KOPT-K1 (cell line): Measurements from ENCODE around the gene CYP4F8.
"Not testable (repeated sequence)": the region's sequence is repeated elsewhere in the genome, so short reads cannot be mapped to it uniquely, and the experiment has no call there.

Experiments used
- H3K27ac ChIP-seq: fragments of 200-600 bp; sonication (generic); 2 replicates; pipeline ENCODE4 v1.5.1; 2016; ENCODE audit warnings: antibody characterized with exemption, mild to moderate bottlenecking, low read depth, low read length; ENCODE audit not compliant: poor library complexity, severe bottlenecking
- H3K36me3 ChIP-seq: fragments of 200-600 bp; sonication (generic); 2 replicates; pipeline ENCODE4 v1.5.1; 2017; ENCODE audit warnings: antibody characterized with exemption, mild to moderate bottlenecking, low read length, moderate library complexity; ENCODE audit not compliant: insufficient read depth
- H3K9me3 ChIP-seq: fragments of 200-600 bp; sonication (generic); 2 replicates; pipeline ENCODE4 v1.5.1; 2017; ENCODE audit warnings: antibody characterized with exemption, low read length, mild to moderate bottlenecking; ENCODE audit not compliant: insufficient read depth, poor library complexity, severe bottlenecking

The CYP4F8 gene

DNA sequence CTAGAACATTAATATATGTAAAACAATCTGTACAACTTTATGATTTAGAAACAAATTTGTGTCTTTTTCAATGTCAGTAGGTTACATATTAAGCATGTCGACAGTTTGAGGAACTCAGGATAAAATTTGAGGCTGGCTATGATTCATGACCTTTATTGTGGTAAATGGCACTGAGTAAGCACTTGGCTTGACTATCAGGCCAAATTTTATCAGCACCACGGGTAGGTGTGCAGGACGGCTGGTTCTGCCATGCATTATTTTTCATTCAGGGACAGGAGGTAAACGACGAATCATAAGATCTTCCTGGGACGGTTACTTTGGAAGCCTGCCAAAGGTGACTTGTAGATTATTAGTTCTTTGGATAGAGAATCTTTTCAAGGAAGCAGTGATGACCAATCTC, 19.9 kb upstream of the CYP4F8 start:
- Histone ChIP-seq H3K9me3 (peaks cover 12% of the 10 kb centered on the region), H3K36me3 (no peaks in the 10 kb centered on the region), H3K27ac (no peak overlapping the region)

DNA sequence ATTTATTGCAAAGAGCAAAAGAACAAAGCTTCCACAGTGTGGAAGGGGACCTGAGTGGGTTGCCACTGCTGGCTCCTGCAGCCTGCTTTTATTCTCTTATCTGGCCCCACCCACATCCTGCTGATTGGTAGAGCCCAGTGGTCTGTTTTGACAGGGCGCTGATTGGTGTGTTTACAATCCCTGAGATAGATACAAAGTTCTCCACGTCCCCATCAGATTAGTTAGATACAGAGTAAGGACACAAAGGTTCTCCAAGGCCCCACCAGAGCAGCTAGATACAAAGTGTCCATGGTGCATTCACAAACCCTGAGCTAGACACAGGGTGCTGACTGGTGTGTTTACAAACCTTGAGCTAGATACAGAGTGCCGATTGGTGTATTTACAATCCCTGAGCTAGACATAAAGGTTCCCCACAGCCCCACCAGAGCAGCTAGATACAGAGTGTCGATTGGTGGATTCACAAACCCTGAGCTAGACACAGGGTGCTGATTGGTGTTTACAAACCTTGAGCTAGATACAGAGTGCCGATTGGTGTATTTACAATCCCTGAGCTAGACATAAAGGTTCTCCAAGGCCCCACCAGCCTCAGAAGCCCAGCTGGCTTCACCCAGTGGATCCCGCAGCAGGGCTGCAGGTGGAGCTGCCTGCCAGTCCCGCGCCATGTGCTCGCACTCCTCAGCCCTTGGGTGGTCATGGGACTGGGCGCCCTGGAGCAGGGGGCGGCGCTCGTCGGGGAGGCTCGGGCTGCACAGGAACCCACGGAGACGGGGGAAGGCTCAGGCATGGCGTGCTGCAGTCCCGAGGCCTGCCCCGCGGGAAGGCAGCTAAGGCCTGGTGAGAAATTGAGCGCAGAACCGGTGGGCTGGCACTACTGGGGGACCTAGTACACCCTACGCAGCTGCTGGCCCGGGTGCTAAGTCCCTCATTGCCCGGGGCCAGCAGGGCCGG, 6.8 kb upstream of the CYP4F8 start:
- not testable (repeated sequence) for H3K36me3 ChIP-seq, H3K9me3 ChIP-seq, H3K27ac ChIP-seq

DNA sequence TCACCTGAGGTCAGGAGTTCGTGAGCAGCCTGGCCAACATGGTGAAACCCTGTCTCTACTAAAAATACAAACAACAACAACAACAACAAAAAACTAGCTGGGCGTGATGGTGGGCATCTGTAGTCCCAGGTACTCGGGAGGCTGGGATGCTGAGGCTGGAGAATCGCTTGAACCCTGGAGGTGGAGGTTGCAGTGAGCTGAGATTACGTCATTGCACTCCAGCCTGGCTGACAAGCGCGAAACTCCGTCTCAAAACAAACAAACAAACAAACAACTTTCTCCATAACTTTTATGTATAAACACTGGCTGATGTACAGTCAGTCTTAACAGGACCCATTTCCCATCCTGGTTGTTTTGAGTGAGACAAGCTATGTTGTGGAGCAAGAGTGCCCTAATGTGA, 5.8 kb upstream of the CYP4F8 start:
- no peaks in the 10 kb centered on the region for H3K36me3 ChIP-seq
- H3K27ac ChIP-seq, result no peak overlapping the region
- no peaks in the 10 kb centered on the region for H3K9me3 ChIP-seq

DNA sequence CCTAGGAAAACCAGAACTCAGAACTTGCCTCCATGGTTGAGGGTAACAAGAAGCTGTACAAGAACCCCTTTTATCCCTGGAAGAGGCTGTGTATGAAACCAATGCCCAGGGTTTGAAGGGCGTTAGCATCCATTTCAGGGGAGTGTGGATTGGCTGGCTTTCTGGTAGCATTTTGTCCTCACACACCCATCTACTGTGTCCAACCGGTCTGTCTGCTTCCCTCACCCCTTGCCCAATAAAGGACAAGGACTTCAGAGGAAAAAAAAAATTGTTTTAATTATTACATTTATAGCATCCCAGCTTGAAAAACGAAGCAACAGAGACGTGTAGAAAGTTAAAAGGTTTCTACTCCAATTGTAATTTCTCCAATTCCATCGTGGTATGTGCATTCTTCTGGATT, 2.7 kb upstream of the CYP4F8 start:
- Histone ChIP-seq H3K27ac (no peak overlapping the region), H3K9me3 (no peaks in the 10 kb centered on the region), H3K36me3 (no peaks in the 10 kb centered on the region)

DNA sequence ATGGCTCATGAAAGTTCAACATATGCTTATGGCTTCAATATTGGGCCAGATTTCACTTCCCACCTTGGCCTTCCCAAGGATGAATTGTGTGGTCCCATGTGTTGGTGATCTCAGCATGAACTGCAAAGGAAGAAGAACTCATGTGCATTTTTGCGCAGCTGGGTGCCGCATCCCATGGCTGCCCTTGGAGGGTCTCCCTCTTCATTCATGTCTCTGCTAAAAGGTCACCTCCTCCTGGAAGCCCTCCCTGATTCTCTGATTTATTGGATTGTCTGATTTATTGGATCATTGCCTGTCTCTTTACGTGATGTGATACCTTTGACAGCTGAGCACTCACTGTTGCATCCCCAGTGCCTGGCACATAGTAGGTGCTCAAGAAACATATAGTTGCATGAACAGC, 1.7 kb upstream of the CYP4F8 start:
- Histone ChIP-seq H3K36me3 (no peaks in the 10 kb centered on the region), H3K27ac (no peak overlapping the region), H3K9me3 (no peaks in the 10 kb centered on the region)

DNA sequence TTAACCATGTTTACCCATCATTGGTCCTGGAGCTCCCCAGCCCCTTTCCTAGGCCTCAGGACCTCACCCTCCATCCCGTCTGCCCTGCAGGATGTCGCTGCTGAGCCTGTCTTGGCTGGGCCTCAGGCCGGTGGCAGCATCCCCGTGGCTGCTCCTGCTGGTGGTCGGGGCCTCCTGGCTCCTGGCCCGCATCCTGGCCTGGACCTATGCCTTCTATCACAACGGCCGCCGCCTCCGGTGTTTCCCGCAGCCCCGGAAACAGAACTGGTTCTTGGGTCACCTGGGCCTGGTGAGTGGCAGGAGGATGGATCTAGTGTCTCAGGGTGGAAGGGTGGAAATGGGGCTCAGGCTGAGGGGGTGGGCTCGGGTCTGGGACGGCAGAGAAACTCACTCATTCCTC, 508 bp downstream of the CYP4F8 start:
- H3K9me3 ChIP-seq, result no peaks in the 10 kb centered on the region
- no peak overlapping the region for H3K27ac ChIP-seq

DNA sequence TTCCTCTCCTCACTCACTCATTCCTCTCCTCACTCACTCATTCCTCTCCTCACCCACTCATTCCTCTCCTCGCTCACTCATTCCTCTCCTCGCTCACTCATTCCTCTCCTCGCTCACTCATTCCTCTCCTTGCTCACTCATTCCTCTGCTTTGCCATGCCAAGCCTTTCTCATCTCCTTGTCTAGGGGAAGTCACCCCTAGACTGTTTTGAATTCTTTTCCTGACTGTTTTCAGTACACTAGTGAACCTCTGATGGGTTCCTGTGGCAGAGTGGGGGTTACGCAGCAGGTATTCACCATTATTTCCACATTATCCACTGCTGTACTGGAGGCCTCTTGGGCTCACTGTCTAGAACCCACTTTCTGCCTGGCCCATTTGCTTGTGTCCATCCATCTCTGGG, 1.2 kb downstream of the CYP4F8 start:
- no peaks in the 10 kb centered on the region for H3K9me3 ChIP-seq
- H3K36me3 ChIP-seq, result no peaks in the 10 kb centered on the region
- H3K27ac ChIP-seq, result no peak overlapping the region

More for the DNA sequence above, 508 bp downstream of the CYP4F8 start:
- H3K36me3 ChIP-seq, result no peaks in the 10 kb centered on the region

DNA sequence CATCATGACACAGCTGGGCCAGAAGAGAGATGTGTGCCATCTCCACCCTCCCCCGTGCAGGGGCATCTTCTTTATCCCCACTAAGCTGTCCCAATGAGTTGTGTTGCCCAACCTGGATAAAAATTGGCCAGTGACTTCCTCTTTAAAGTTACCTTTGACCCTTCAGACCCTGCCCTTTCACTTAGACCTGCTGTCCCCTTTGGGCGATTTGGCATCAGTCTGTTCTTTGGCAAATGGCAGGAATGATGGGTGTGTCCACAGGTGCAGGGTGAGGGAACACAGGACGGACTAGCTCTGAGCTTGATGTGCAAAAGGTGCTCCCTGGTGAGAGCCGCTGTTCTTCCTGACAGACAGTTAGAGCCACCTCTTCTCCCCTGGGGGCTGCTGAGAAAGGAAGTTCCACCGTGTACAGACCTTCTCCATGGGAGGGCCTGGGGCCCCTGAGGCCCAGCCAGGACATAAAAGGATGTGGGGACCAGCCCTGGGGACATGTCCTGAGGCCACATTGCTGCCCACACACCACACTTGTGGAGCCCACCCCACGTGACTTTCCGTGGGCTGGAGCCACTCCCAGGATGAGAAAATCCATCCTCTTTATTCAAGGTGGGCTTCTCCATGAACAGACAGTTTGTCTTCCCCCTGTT, 1.7 kb downstream of the CYP4F8 start:
- Histone ChIP-seq H3K27ac (no peak overlapping the region), H3K36me3 (no peaks in the 10 kb centered on the region), H3K9me3 (no peaks in the 10 kb centered on the region)

DNA sequence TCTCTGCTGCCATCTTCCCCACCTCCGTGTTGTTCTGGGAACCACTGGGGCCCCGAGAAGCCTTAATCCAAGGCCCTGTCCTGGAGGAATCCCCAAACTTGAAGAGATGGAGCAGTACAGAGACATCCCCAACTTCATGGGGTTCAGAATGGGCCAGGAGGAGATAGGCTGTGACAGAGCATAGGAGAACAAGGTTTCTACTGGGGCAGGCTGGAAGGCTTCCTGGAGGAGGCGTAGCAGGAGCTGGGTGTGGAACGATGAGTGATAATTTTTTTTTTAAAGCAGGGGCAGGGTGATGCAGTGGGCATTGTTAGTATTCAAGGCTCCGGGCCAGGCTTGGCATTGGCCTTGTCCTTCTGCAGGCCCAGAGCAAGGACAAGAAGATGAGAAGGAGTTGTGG, 3.3 kb downstream of the CYP4F8 start:
- Histone ChIP-seq H3K9me3 (no peaks in the 10 kb centered on the region), H3K36me3 (no peaks in the 10 kb centered on the region), H3K27ac (no peak overlapping the region)

DNA sequence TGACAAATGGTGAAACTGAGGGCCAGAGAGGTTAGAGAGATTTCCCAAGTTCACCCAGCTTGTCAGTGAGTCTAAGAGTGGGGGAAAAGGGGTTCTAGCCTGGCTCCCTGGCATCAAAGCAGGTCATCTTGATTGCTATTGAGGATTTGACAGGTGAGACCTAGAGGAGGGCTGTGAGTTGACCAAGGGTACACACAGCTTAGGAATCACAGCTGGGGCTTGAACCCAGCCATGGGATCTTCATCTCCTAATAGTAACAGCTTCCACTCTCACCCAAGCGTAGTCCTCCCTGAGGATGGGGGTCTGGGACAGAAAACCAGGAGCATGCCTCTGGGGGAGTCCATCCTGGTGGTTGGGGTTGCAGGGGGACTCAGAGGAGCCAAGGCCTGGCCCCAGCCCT, 6.8 kb downstream of the CYP4F8 start:
- no peaks in the 10 kb centered on the region for H3K9me3 ChIP-seq
- H3K27ac ChIP-seq, result no peak overlapping the region
- no peaks in the 10 kb centered on the region for H3K36me3 ChIP-seq

DNA sequence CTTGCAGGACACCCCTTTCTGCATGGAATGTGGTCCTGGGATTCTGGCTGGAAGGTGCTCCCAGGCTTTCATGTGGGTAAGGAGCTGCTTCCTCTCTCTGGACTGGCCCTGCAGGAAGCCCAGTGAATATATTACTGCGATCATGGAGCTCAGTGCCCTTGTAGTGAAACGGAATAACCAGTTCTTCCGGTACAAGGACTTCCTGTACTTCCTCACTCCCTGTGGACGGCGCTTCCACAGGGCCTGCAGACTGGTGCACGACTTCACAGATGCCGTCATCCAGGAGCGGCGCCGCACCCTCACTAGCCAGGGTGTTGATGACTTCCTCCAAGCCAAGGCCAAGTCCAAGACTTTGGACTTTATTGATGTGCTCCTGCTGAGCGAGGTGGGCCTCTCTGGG, 8.0 kb downstream of the CYP4F8 start:
- H3K27ac ChIP-seq, result no peak overlapping the region
- no peaks in the 10 kb centered on the region for H3K36me3 ChIP-seq
- H3K9me3 ChIP-seq, result no peaks in the 10 kb centered on the region

DNA sequence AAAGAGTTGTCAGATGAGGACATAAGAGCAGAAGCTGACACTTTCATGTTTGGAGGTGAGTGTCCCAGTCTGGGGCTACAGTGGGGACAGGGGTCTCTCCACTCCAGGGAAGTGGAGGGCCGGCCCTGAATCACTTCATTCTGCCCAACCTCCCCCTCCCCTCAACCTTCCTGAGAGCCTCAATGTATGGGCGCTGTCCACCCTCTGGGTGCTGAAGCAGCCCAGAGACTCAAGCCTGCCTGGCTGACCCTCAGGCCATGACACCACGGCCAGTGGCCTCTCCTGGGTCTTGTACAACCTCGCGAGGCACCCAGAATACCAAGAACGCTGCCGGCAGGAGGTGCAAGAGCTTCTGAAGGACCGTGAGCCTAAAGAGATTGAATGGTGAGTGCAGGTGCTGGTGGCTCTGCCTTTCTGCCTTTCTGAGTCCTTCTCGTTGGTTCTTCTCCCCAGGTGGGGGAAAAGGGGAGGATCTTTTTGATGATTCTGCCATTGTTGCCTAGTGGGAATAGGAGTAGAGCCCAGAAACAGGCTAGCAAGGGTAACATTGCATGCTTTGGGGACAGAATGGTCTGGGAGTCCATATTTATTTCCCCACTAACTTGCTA, 8.8 kb downstream of the CYP4F8 start:
- no peaks in the 10 kb centered on the region for H3K9me3 ChIP-seq
- no peak overlapping the region for H3K27ac ChIP-seq
- no peaks in the 10 kb centered on the region for H3K36me3 ChIP-seq

DNA sequence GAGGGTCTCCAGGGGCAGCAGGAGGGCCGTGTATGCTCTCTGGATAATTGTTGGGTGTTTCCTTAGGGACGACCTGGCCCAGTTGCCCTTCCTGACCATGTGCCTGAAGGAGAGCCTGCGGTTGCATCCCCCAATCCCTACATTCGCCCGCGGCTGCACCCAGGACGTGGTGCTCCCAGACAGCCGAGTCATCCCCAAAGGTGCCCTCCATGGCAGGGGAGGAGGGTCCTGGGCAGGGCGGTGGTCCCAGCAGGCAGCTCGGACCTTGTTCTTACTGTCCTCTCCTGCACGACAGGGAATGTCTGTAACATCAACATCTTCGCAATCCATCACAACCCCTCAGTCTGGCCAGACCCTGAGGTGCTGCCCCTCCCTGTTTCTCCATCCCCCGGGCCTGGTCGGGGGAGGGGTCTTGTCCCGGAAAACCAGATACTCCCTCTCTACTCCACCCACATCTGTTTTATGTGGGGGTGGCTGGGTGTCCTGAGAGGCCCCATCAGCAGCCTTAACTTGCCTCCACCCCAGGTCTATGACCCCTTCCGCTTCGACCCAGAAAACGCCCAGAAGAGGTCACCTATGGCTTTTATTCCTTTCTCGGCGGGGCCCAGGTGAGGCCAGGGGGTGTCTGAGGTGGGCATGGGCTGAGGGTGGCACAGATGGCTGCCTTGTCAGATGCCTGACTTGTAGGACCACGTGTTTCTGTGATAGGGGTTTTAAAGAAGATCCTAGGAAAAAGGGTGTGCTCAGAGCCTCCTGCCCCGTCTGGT, 13.4 kb downstream of the CYP4F8 start:
- no peaks in the 10 kb centered on the region for H3K9me3 ChIP-seq
- H3K36me3 ChIP-seq, result no peaks in the 10 kb centered on the region
- H3K27ac ChIP-seq, result no peak overlapping the region

DNA sequence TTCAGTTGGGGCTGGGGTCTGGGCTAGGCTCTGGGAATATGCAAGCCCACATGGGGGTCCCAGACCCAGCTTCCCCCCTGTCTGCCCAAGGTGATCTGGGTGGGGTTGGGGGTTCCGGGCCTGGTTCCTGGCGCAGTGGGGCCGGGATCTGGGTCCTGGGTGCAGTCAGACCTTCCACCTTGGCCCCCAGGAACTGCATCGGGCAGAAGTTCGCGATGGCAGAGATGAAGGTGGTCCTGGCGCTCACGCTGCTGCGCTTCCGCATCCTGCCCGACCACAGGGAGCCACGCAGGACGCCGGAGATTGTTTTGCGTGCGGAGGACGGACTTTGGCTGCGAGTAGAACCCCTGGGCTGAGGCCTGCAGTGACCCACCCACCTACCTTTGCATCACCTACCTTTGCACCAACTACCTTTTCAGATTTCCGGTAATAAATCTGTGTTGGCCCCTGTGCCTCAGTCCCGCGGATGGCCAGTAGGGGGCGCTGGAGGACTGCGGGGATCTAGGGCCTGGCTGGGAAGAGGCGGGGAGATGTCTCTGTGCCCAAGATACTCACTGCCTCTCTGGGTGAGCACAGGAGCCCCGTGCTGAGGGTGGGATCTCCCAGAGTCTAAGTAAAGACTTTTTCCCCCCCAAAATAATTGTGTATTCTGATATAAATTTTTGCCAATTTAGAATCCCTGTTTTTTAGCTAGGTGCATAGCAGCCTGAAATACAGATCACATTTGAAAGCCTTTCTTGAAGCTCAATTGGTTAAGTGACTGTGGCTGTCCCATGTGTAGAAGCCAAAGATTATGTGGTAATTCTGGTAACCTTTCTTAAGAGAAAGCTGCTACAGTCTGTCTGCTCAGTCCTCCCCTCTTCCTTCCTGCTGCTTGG, 14.2 kb downstream of the CYP4F8 start:
- Histone ChIP-seq H3K36me3 (no peaks in the 10 kb centered on the region), H3K9me3 (no peaks in the 10 kb centered on the region), H3K27ac (no peak overlapping the region)
